Hepatocyte (in vitro differentiated cells): Measurements from ENCODE around the gene PDGFD.

Source experiments
- CTCF ChIP-seq: fragments of 200-600 bp; sonication (generic); IDR thresholded peaks from 2 replicates; pipeline ENCODE4 v1.5.1; 2016; ENCODE audit warnings: antibody characterized with exemption, mild to moderate bottlenecking; ENCODE audit not compliant: poor library complexity
- EZH2 ChIP-seq: fragments of 200-600 bp; sonication (generic); IDR thresholded peaks from 2 replicates; pipeline ENCODE4 v1.6.1; 2016; ENCODE audit warnings: antibody characterized with exemption, mild to moderate bottlenecking, borderline replicate concordance

- no peak for TF ChIP-seq CTCF
- TF ChIP-seq EZH2, result no peak
These were observed 178.9 kb downstream of the PDGFD start for GRCh38 chr11:103985041-103985440.
